KOPT-K1 (cell line): ENCODE measurements around the gene CENPVL1.
"Not testable (repeated sequence)": the region's sequence is repeated elsewhere in the genome, so short reads cannot be mapped to it uniquely, and the experiment has no call there.

Source experiments
- H3K27ac ChIP-seq: fragments of 200-600 bp; sonication (generic); 2 replicates; pipeline ENCODE4 v1.5.1; 2016; ENCODE audit warnings: antibody characterized with exemption, mild to moderate bottlenecking, low read depth, low read length; ENCODE audit not compliant: poor library complexity, severe bottlenecking
- H3K36me3 ChIP-seq: fragments of 200-600 bp; sonication (generic); 2 replicates; pipeline ENCODE4 v1.5.1; 2017; ENCODE audit warnings: antibody characterized with exemption, mild to moderate bottlenecking, low read length, moderate library complexity; ENCODE audit not compliant: insufficient read depth
- H3K9me3 ChIP-seq: fragments of 200-600 bp; sonication (generic); 2 replicates; pipeline ENCODE4 v1.5.1; 2017; ENCODE audit warnings: antibody characterized with exemption, low read length, mild to moderate bottlenecking; ENCODE audit not compliant: insufficient read depth, poor library complexity, severe bottlenecking

The CENPVL1 gene

GRCh38 chrX:51710277-51711164 lies at the start of gene CENPVL1:
Gene CENPVL1 (plus strand): TSS chrX:51710512. CDS start chrX:51710512, 0 bp downstream.
- H3K27ac ChIP-seq, H3K36me3 ChIP-seq, H3K9me3 ChIP-seq: not testable (repeated sequence)

- Histone ChIP-seq H3K27ac (no peak overlapping the region), H3K9me3 (no peaks in the 10 kb centered on the region), H3K36me3 (no peaks in the 10 kb centered on the region)
Observed at GRCh38 chrX:51665981-51666380, 44.3 kb upstream of the CENPVL1 start.

GRCh38 chrX:51679689-51680433 lies 30.5 kb upstream of the CENPVL1 start:
- not testable (repeated sequence) for H3K27ac ChIP-seq

GRCh38 chrX:51681808-51682719 lies 28.2 kb upstream of the CENPVL1 start:
- H3K36me3 ChIP-seq: not testable (repeated sequence)

More at GRCh38 chrX:51679689-51680433, 30.5 kb upstream of the CENPVL1 start:
- not testable (repeated sequence) for H3K9me3 ChIP-seq, H3K36me3 ChIP-seq

GRCh38 chrX:51682720-51683062 lies 27.6 kb upstream of the CENPVL1 start, which contains the start of gene CENPVL2:
Gene CENPVL2 (minus strand): TSS chrX:51682831. CDS start chrX:51682831, 0 bp downstream.
- H3K27ac ChIP-seq, H3K9me3 ChIP-seq, H3K36me3 ChIP-seq: not testable (repeated sequence)

More at GRCh38 chrX:51681808-51682719, 28.2 kb upstream of the CENPVL1 start:
- not testable (repeated sequence) for H3K27ac ChIP-seq, H3K9me3 ChIP-seq

- Histone ChIP-seq H3K9me3 (no peaks in the 10 kb centered on the region), H3K27ac (no peak overlapping the region), H3K36me3 (no peaks in the 10 kb centered on the region)
Observed at GRCh38 chrX:51694254-51694653, 16.1 kb upstream of the CENPVL1 start.

- no peaks in the 10 kb centered on the region for H3K36me3 ChIP-seq
- no peaks in the 10 kb centered on the region for H3K9me3 ChIP-seq
- no peak overlapping the region for H3K27ac ChIP-seq
Observed at GRCh38 chrX:51697397-51697796, 12.9 kb upstream of the CENPVL1 start.

GRCh38 chrX:51712943-51713647 lies 2.8 kb downstream of the CENPVL1 start:
- not testable (repeated sequence) for H3K9me3 ChIP-seq, H3K36me3 ChIP-seq

GRCh38 chrX:51728202-51728601 lies 17.9 kb downstream of the CENPVL1 start:
- no peaks in the 10 kb centered on the region for H3K9me3 ChIP-seq
- H3K27ac ChIP-seq: no peak overlapping the region
- H3K36me3 ChIP-seq: no peaks in the 10 kb centered on the region

More at GRCh38 chrX:51712943-51713647, 2.8 kb downstream of the CENPVL1 start:
- H3K27ac ChIP-seq: not testable (repeated sequence)

GRCh38 chrX:51737091-51737490 lies 26.8 kb downstream of the CENPVL1 start:
- H3K36me3 ChIP-seq: no peaks in the 10 kb centered on the region
- no peak overlapping the region for H3K27ac ChIP-seq
- peaks cover 18% of the 10 kb centered on the region for H3K9me3 ChIP-seq

- peaks cover 10% of the 10 kb centered on the region; the same call in 1 of the 2 replicates for H3K36me3 ChIP-seq
- H3K9me3 ChIP-seq: peaks cover 26% of the 10 kb centered on the region
- H3K27ac ChIP-seq: peak overlapping the region; percentile 62
Observed at GRCh38 chrX:51742586-51742985, 32.3 kb downstream of the CENPVL1 start.

- H3K27ac ChIP-seq: peak within 1 kb of the TSS; percentile 62
- H3K9me3 ChIP-seq: peaks cover 19% of the 10 kb centered on the region
- H3K36me3 ChIP-seq: peaks cover 10% of the 10 kb centered on the region; the same call in 1 of the 2 replicates
Observed at GRCh38 chrX:51743179-51743957, 33.1 kb downstream of the CENPVL1 start, which contains the start of gene GSPT2. Gene GSPT2 (plus strand): TSS chrX:51743442. CDS start chrX:51743627, 185 bp downstream.

GRCh38 chrX:51747671-51748070 lies 37.4 kb downstream of the CENPVL1 start:
- H3K27ac ChIP-seq: no peak overlapping the region
- H3K36me3 ChIP-seq: peaks cover 10% of the 10 kb centered on the region; the same call in 1 of the 2 replicates
- peaks cover 14% of the 10 kb centered on the region for H3K9me3 ChIP-seq
